ENCODE measurements around the gene DCTN3. TPM values are rescaled to one million over a fixed set of nuclear protein-coding genes. Genes with fewer than 3 reads are reported as not detected.

Gene DCTN3
- total RNA-seq, 1 experiment from 2014 or later = 98.4 TPM

- DNase-seq (ENCODE audit: low spot score) = no peak
Measured at GRCh38 chr9:34623374-34624235, 3.3 kb upstream of the DCTN3 start.

- DNase-seq (ENCODE audit: low spot score) = no peak
Measured at GRCh38 chr9:34615132-34615531, 5.2 kb downstream of the DCTN3 start.

- DNase-seq (ENCODE audit: low spot score) = peak; percentile 63
Measured at GRCh38 chr9:34612788-34613390, 7.4 kb downstream of the DCTN3 start.

GRCh38 chr9:34611811-34612787 lies 8.2 kb downstream of the DCTN3 start, which contains the start of gene RPP25L:
RPP25L (minus strand) TSS chr9:34612097; CDS start chr9:34611296, 801 bp downstream.
- peak; percentile 52 for DNase-seq (ENCODE audit: low spot score)

- no peak for DNase-seq (ENCODE audit: low spot score)
Measured at GRCh38 chr9:34611251-34611810, 9.0 kb downstream of the DCTN3 start.

- DNase-seq (ENCODE audit: low spot score) = no peak
Measured at GRCh38 chr9:34610434-34611206, 9.7 kb downstream of the DCTN3 start.

GRCh38 chr9:34607331-34607730 lies 13.0 kb downstream of the DCTN3 start:
- no peak for DNase-seq (ENCODE audit: low spot score)

GRCh38 chr9:34606905-34607304 lies 13.4 kb downstream of the DCTN3 start:
- no peak for DNase-seq (ENCODE audit: low spot score)

GRCh38 chr9:34606190-34606589 lies 14.1 kb downstream of the DCTN3 start:
- DNase-seq (ENCODE audit: low spot score) = no peak

- peak; percentile 59 for DNase-seq (ENCODE audit: low spot score)
Measured at GRCh38 chr9:34603610-34604231, 16.6 kb downstream of the DCTN3 start.

- DNase-seq (ENCODE audit: low spot score) = no peak
Measured at GRCh38 chr9:34601937-34602573, 18.2 kb downstream of the DCTN3 start.

GRCh38 chr9:34600908-34601307 lies 19.4 kb downstream of the DCTN3 start:
- DNase-seq (ENCODE audit: low spot score) = no peak

GRCh38 chr9:34599546-34599945 lies 20.7 kb downstream of the DCTN3 start:
- no peak for DNase-seq (ENCODE audit: low spot score)

GRCh38 chr9:34594177-34594576 lies 26.1 kb downstream of the DCTN3 start:
- DNase-seq (ENCODE audit: low spot score) = no peak

GRCh38 chr9:34592895-34593601 lies 27.2 kb downstream of the DCTN3 start:
- DNase-seq (ENCODE audit: low spot score) = no peak

GRCh38 chr9:34591917-34592866 lies 28.1 kb downstream of the DCTN3 start:
- DNase-seq (ENCODE audit: low spot score) = no peak

- DNase-seq (ENCODE audit: low spot score) = peak; percentile 47
Measured at GRCh38 chr9:34591248-34591916, 28.9 kb downstream of the DCTN3 start.

Measured in A172 (cell line).